Measurements from ENCODE around the gene SPACDR. TPM values are rescaled to one million over a fixed set of nuclear protein-coding genes. Genes with fewer than 3 reads are reported as not detected.
A peak's percentile ranks its signal among the peaks of the same experiment; 100 is the strongest.

SPACDR gene
- total RNA-seq, 1 experiment from 2014 or later: not detected

DNA sequence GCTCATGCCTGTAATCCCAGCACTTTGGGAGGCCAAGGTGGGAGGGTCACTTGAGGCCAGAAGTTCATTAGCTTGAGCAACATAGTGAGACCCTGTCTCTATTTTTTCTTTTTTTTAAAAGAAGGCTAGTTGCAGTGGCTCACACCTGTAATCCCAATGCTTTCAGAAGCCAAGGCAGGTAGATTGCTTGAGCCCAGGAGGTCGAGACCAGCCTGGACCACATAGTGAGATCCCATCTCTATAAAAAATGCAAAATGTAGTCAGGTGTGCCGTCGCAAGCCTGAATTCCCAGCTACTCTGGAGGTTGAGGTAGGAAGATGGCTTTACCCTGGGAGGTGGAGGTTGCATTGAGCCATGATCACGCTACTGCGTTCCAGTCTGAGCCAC, 27.1 kb upstream of the SPACDR start:
- no peak for DNase-seq
- Histone ChIP-seq H2BK5ac (ENCODE audit: insufficient read length, low read length) (no peak overlapping the region), H4K8ac (replicated peaks; ENCODE audit: insufficient read length, low read depth, low read length) (no peak overlapping the region), H3K79me2 (ENCODE audit: insufficient read depth, low read length) (no peaks in the 10 kb centered on the region), H3K18ac (ENCODE audit: insufficient read length, low read depth, low read length) (no peak overlapping the region), H3K4me1 (ENCODE audit: insufficient read depth, low read length) (0 out of 2 replicates have a peak, but pooled peaks cover 2% of the 10 kb centered on the region), H3K14ac (ENCODE audit: insufficient read depth, low read length) (no peak overlapping the region), H3T11ph (ENCODE audit: low read length) (no peak overlapping the region), H3K9me3 (ENCODE audit: control insufficient read depth, low read depth, low read length) (no peaks in the 10 kb centered on the region), H2AFZ (ENCODE audit: low read length) (no peak overlapping the region), H3K9ac (ENCODE audit: extremely low read depth, insufficient read length, low read length) (no peak overlapping the region), H3K4ac (ENCODE audit: low read depth, low read length) (no peak overlapping the region), H3K27ac (ENCODE audit: insufficient read length, low read depth, low read length) (no peak overlapping the region), H2BK120ac (ENCODE audit: low read depth, low read length, poor library complexity, severe bottlenecking) (no peak overlapping the region), H2BK15ac (ENCODE audit: low read depth, low read length) (no peak overlapping the region), H3K79me1 (ENCODE audit: insufficient read depth, low read depth, low read length, poor library complexity, severe bottlenecking) (no peaks in the 10 kb centered on the region), H2AK5ac (ENCODE audit: insufficient read length, low read length) (no peak overlapping the region), H3K4me2 (ENCODE audit: insufficient read depth, insufficient read length, low read length) (no peak overlapping the region), H3K27me3 (ENCODE audit: insufficient read depth, low read length) (no peaks in the 10 kb centered on the region; the same call in 1 of the 2 replicates), H3K23ac (ENCODE audit: insufficient read length, low read depth, low read length) (no peak overlapping the region), H3K56ac (ENCODE audit: insufficient read length, low read depth, low read length) (no peak overlapping the region), H2BK20ac (ENCODE audit: low read depth, low read length, poor library complexity, severe bottlenecking) (no peak overlapping the region), H3K23me2 (ENCODE audit: insufficient read length, low read depth, low read length, poor library complexity, severe bottlenecking) (peaks cover 3% of the 10 kb centered on the region), H4K20me1 (ENCODE audit: control insufficient read depth, insufficient read depth, insufficient read length) (no peaks in the 10 kb centered on the region), H4K5ac (ENCODE audit: insufficient read length, low read depth, low read length) (no peak overlapping the region), H4K91ac (ENCODE audit: insufficient read length, low read depth, low read length) (no peak overlapping the region), H2BK12ac (ENCODE audit: insufficient read length, low read depth, low read length) (no peak overlapping the region)
- peaks cover 14 to 40% of the 10 kb centered on the region in 2 experiments for H3K4me1 Mint-ChIP-seq
- peak overlapping the region in 1 of 3 experiments; percentile 67; a peak in 1 of 7 replicates for H3K27ac Mint-ChIP-seq
- peaks cover 21% of the 10 kb centered on the region for H3K27me3 Mint-ChIP-seq (ENCODE audit: low read depth)
- H3K4me3 Mint-ChIP-seq: no peak overlapping the region
- H3K36me3 Mint-ChIP-seq (ENCODE audit: insufficient read depth in 1 of 3, low read depth in 3 of 3): peaks cover 0 to 12% (median 3%) of the 10 kb centered on the region in 3 experiments; a peak in 2 of 7 replicates
- TF ChIP-seq, protein P1, sequence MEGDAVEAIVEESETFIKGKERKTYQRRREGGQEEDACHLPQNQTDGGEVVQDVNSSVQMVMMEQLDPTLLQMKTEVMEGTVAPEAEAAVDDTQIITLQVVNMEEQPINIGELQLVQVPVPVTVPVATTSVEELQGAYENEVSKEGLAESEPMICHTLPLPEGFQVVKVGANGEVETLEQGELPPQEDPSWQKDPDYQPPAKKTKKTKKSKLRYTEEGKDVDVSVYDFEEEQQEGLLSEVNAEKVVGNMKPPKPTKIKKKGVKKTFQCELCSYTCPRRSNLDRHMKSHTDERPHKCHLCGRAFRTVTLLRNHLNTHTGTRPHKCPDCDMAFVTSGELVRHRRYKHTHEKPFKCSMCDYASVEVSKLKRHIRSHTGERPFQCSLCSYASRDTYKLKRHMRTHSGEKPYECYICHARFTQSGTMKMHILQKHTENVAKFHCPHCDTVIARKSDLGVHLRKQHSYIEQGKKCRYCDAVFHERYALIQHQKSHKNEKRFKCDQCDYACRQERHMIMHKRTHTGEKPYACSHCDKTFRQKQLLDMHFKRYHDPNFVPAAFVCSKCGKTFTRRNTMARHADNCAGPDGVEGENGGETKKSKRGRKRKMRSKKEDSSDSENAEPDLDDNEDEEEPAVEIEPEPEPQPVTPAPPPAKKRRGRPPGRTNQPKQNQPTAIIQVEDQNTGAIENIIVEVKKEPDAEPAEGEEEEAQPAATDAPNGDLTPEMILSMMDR (conservative IDR thresholded peaks at IDR 0.05): no peak
- H3K9me3 Mint-ChIP-seq: no peaks in the 10 kb centered on the region
- WGBS (ENCODE audit: extremely low coverage, insufficient read length, low lambda C conversion rate): no CpG with 5 or more reads among the region's 5 CpGs

All from H9 (cell line).